ENCODE results near the gene SLC4A11. TPM values are rescaled to one million over a fixed set of nuclear protein-coding genes. Genes with fewer than 3 reads are reported as not detected.

The SLC4A11 gene
- total and polyA plus RNA-seq, 2 experiments from 2014 or later: 14.8 to 17.1 TPM

- ATAC-seq (no peak), DNase-seq (ENCODE audit: low spot score) (no peak)
- H3K9me2 ChIP-seq (ENCODE audit: insufficient read depth): no peaks in the 10 kb centered on the region
- no peaks in the 10 kb centered on the region; the same call in 2 of the 3 replicates for H3K9me3 Mint-ChIP-seq
- no peak overlapping the region for H3K4me3 ChIP-seq
- H2AFZ ChIP-seq: no peak overlapping the region
- H3K79me2 ChIP-seq (replicated peaks; ENCODE audit: insufficient read depth): no peaks in the 10 kb centered on the region
- no peaks in the 10 kb centered on the region; the same call in 1 of the 2 replicates for H4K20me1 ChIP-seq (replicated peaks; ENCODE audit: insufficient read depth)
- TF ChIP-seq ZNF114 (CRISPR knock-in tag; IDR thresholded peaks at IDR 0.05): no peak
- no peak for TF ChIP-seq EZH2phosphoT487 (IDR thresholded peaks at IDR 0.05; ENCODE audit: unreplicated experiment)
- TF ChIP-seq JUNB (IDR thresholded peaks at IDR 0.05; ENCODE audit: unreplicated experiment): no peak
- no peak for TF ChIP-seq REST (IDR thresholded peaks at IDR 0.05; ENCODE audit: unreplicated experiment)
- no peak for TF ChIP-seq CTCF (conservative IDR thresholded peaks at IDR 0.05; ENCODE audit: low read depth in 2 of 2)
- TF ChIP-seq NANOG (IDR thresholded peaks at IDR 0.05; ENCODE audit: borderline replicate concordance): no peak
- TF ChIP-seq EZH2 (IDR thresholded peaks at IDR 0.05; ENCODE audit: low read depth, unreplicated experiment): no peak
- TF ChIP-seq ETS1 (IDR thresholded peaks at IDR 0.05): no peak
- TF ChIP-seq POLR2AphosphoS5 (IDR thresholded peaks at IDR 0.05; ENCODE audit: low read depth): no peak
- TF ChIP-seq ZNF331 (CRISPR knock-in tag; IDR thresholded peaks at IDR 0.05; ENCODE audit: low read depth): no peak
- TF ChIP-seq CREB1 (CRISPR knock-in tag; IDR thresholded peaks at IDR 0.05; ENCODE audit: low read depth): no peak
- no peak for TF ChIP-seq STAT1 (IDR thresholded peaks at IDR 0.05; ENCODE audit: unreplicated experiment)
- no peak for TF ChIP-seq ZNF462 (CRISPR knock-in tag; IDR thresholded peaks at IDR 0.05)
- H3K27me3 ChIP-seq (ENCODE audit: insufficient read depth): no peaks in the 10 kb centered on the region
- H3K36me3 Mint-ChIP-seq (ENCODE audit: low read depth): peaks cover 71% of the 10 kb centered on the region
- H3K4me3 Mint-ChIP-seq: no peak overlapping the region
- H3K27ac ChIP-seq (ENCODE audit: low read depth): no peak overlapping the region
- peaks cover 11% of the 10 kb centered on the region for H3K4me1 Mint-ChIP-seq
- H3K36me3 ChIP-seq (ENCODE audit: insufficient read depth): peaks cover 12% of the 10 kb centered on the region
- H3K4me2 ChIP-seq: no peak overlapping the region
- H3K27ac Mint-ChIP-seq: no peak overlapping the region
- no peaks in the 10 kb centered on the region for H3K4me1 ChIP-seq (ENCODE audit: insufficient read depth)
- peaks cover 10% of the 10 kb centered on the region for H3K27me3 Mint-ChIP-seq (ENCODE audit: insufficient read depth, low read depth, poor library complexity)
- H3F3A ChIP-seq (replicated peaks; ENCODE audit: low read depth): no peaks in the 10 kb centered on the region
These were observed 45.0 kb downstream of the SLC4A11 start for GRCh38 chr20:3193806-3194616.

Measured in GM23338 (cell line).